ENCODE measurements around the gene ATMIN. TPM values are rescaled to one million over a fixed set of nuclear protein-coding genes. Genes with fewer than 3 reads are reported as not detected.

The ATMIN gene
- total and polyA plus RNA-seq, 2 donors (not counting 3 experiments of a cell fraction or from before 2014, with no cell fraction given): 15.0 to 22.4 TPM

DNA sequence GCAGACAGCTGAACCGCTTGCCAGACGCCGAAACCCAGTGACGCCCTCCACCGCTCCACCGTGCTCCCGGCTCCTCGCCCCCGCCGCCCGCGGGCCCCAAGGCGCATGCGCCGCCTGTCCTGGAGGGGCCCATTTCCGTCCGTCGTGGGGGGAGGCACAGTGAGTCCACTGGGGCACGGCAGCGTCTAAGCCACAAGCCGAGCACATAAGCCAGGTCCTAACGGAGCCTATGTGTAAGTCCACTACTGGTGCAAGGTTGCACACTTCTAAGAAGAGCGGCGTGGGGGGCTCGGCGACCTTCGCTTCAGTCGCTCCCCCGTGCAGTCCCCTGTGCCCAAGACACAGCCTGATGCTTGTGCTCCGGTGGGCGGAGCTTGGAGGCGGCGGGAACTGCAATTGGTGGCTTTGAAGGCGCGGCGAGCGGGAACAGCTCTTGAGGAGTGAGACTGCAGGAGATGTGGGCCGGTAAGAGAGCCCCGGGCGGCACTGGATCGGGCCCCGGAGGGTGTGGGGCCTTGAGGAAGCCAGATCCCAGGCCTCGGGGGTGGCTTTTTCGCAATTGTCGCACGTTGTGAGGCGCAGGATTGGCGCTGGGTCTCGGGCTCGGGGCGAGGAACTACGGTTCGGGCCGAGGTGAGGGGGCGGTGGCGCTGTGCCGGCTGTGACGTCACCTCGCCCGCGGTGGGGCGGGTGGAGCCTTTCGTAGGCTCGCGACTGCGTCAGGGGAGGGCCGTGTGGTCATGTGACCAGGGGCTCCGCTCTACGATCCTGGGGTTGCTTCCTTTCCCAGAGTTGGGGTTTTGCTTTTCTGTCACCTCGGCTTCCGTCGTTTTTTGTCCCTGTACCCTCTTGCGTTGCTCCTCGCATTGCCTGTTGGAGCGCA lies 28.6 kb upstream of the ATMIN start, which contains the start of the genes CENPN and CMC2:
CENPN (plus strand) TSS at position 402 of the 883 bp plus-strand sequence. CDS start 4,726 bp downstream, outside the sequence.
CMC2 (minus strand) TSS at position 73 of the 883 bp plus-strand sequence. CDS start 9,491 bp downstream, outside the sequence.
- peak; percentile 99 for DNase-seq (ENCODE audit: low read depth, low spot score)
- ChIA-PET CTCF (interaction anchor here (0.6 to 2.4 kb wide), 10 partner anchors 10 to 83 kb away, joined by 3 to 14 read pairs (median 3); partner anchors contain the start of gene ATMIN), POLR2A (interaction anchor here (1.4 kb wide), 2 partner anchors 10 to 14 kb away, joined by 5 to 7 read pairs; no protein-coding TSS in a partner anchor)
- Histone ChIP-seq H3K79me2 (ENCODE audit: control insufficient read depth, insufficient read depth, low read length) (peaks cover 89% of the 10 kb centered on the region), H3K9me1 (replicated peaks; ENCODE audit: control insufficient read depth, extremely low read depth, insufficient read depth, low read length) (no peaks in the 10 kb centered on the region), H3K36me3 (ENCODE audit: control insufficient read depth in 2 of 2, extremely low read depth in 1 of 2, insufficient read depth in 2 of 2, low read length in 2 of 2) (no peaks in the 10 kb centered on the region), H4K20me1 (replicated peaks; ENCODE audit: control insufficient read depth, extremely low read depth, insufficient read depth, low read length) (no peaks in the 10 kb centered on the region), H2AFZ (ENCODE audit: low read depth, low read length) (peak within 1 kb of the TSS; percentile 61), H3K27ac (ENCODE audit: insufficient read depth, low read depth, low read length) (peak within 1 kb of the TSS; percentile 80), H3K9ac (replicated peaks; ENCODE audit: extremely low read depth, insufficient read depth, low read length) (peak within 1 kb of the TSS; percentile 81), H3K9me3 (replicated peaks; ENCODE audit: control insufficient read depth, insufficient read depth, low read length) (no peaks in the 10 kb centered on the region), H3K4me2 (ENCODE audit: insufficient read depth, low read length) (peak within 1 kb of the TSS; percentile 99), H3K27me3 (ENCODE audit: control insufficient read depth in 2 of 2, insufficient read depth in 2 of 2, low read length in 2 of 2) (no peaks in the 10 kb centered on the region), H3K4me1 (ENCODE audit: control insufficient read depth, extremely low read depth, insufficient read depth, low read length) (peaks cover 19% of the 10 kb centered on the region), H3K4me3 (replicated peaks in 1 of 3; ENCODE audit: insufficient read depth in 1 of 3, low read depth in 1 of 3, low read length in 3 of 3) (peak within 1 kb of the TSS; percentile 72 to 87 (median 83))
- TF ChIP-seq MYC (IDR thresholded peaks at IDR 0.05; ENCODE audit: low read depth, low read length) (no peak), POLR2AphosphoS5 (IDR thresholded peaks at IDR 0.05; ENCODE audit: insufficient read depth, low read depth, low read length) (peak; percentile 77), EZH2 (IDR thresholded peaks at IDR 0.05; ENCODE audit: borderline replicate concordance, low read depth, low read length, severe bottlenecking) (no peak), GATA2 (IDR thresholded peaks at IDR 0.05; ENCODE audit: insufficient read depth, insufficient read length, low read depth, low read length) (no peak), FOS (IDR thresholded peaks at IDR 0.05; ENCODE audit: borderline replicate concordance, insufficient read depth, low read length) (no peak), POLR2A (IDR thresholded peaks at IDR 0.05; ENCODE audit: low read depth, low read length) (peak; percentile 84), JUN (IDR thresholded peaks at IDR 0.05; ENCODE audit: borderline replicate concordance, insufficient read depth, insufficient read length, low read depth) (peak; percentile 26)
- TF ChIP-seq, protein P1, sequence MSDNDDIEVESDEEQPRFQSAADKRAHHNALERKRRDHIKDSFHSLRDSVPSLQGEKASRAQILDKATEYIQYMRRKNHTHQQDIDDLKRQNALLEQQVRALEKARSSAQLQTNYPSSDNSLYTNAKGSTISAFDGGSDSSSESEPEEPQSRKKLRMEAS (IDR thresholded peaks at IDR 0.05; ENCODE audit: insufficient read depth, insufficient read length): peak; percentile 59
- TF ChIP-seq, protein P2, sequence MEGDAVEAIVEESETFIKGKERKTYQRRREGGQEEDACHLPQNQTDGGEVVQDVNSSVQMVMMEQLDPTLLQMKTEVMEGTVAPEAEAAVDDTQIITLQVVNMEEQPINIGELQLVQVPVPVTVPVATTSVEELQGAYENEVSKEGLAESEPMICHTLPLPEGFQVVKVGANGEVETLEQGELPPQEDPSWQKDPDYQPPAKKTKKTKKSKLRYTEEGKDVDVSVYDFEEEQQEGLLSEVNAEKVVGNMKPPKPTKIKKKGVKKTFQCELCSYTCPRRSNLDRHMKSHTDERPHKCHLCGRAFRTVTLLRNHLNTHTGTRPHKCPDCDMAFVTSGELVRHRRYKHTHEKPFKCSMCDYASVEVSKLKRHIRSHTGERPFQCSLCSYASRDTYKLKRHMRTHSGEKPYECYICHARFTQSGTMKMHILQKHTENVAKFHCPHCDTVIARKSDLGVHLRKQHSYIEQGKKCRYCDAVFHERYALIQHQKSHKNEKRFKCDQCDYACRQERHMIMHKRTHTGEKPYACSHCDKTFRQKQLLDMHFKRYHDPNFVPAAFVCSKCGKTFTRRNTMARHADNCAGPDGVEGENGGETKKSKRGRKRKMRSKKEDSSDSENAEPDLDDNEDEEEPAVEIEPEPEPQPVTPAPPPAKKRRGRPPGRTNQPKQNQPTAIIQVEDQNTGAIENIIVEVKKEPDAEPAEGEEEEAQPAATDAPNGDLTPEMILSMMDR (IDR thresholded peaks at IDR 0.05; ENCODE audit: extremely low read depth in 1 of 2, insufficient read depth in 1 of 2, low read depth in 1 of 2, low read length in 2 of 2): peak in 1 of 2 donors; percentile 1
- no TSS peak for BruUV-seq (replicated peaks)
- peak; percentile 93 for FAIRE-seq
- dilution Hi-C loops (cut with MboI; ENCODE audit: extremely low pct_ligation_motif_present, low sequenced_read_pairs): no loop called here
- intact Hi-C loops (cut with micrococcal nuclease): loop anchor here (1.0 kb wide), 7 partner anchors 10 to 200 kb away; partner anchors contain the start of genes ATMIN and GCSH

Measured in endothelial cell of umbilical vein (primary cell).